WTC11 (cell line): ENCODE data around the gene AP3D1. TPM values are rescaled to one million over a fixed set of nuclear protein-coding genes. Genes with fewer than 3 reads are reported as not detected.

Experiments used
- ATAC-seq: fragments of 200-7000 bp; cut with Tn5 transposase; 2 replicates; pipeline ENCODE4 v1.10.0; 2021; ENCODE audit warnings: mild to moderate bottlenecking, moderate library complexity
- CTCF ChIA-PET: fragments of 300-600 bp; sonication (Branson Sonifier 250); formaldehyde crosslinking; loops from one replicate; lab custom pipeline; 2021; ENCODE audit warnings: antibody characterized with exemption; lab: Charles Lee
- POLR2A ChIA-PET: fragments of 350-600 bp; sonication (Branson Sonifier 250); formaldehyde crosslinking; loops from one replicate; lab custom pipeline; 2021; ENCODE audit warnings: antibody characterized with exemption; lab: Charles Lee
- DNase-seq: peaks from one replicate; pipeline ENCODE4 v3.0.0; 2021; ENCODE audit warnings: low spot score
- H3K27ac Mint-ChIP-seq: 2 replicates; pipeline ENCODE4 v1.8.0; 2021; ENCODE audit warnings: mixed read lengths
- H3K27me3 Mint-ChIP-seq: 2 replicates; pipeline ENCODE4 v1.8.0; 2021; ENCODE audit warnings: low read depth, mild to moderate bottlenecking, moderate library complexity, mixed read lengths
- H3K36me3 Mint-ChIP-seq: 2 replicates; pipeline ENCODE4 v1.8.0; 2021; ENCODE audit warnings: mixed read lengths
- H3K4me1 Mint-ChIP-seq: 2 replicates; pipeline ENCODE4 v1.8.0; 2022; ENCODE audit warnings: mixed read lengths
- H3K4me3 Mint-ChIP-seq: 2 replicates; pipeline ENCODE4 v1.8.0; 2021; ENCODE audit warnings: mild to moderate bottlenecking, moderate library complexity, mixed read lengths
- H3K9me3 Mint-ChIP-seq: 2 replicates; pipeline ENCODE4 v1.8.0; 2021; ENCODE audit warnings: mixed read lengths
- AR ChIP-seq: fragments of 250-450 bp; sonication (Bioruptor Pico); IDR thresholded peaks from 2 replicates; pipeline ENCODE4 v1.9.0; 2021; ENCODE audit warnings: mild to moderate bottlenecking
- ATF3 ChIP-seq: sonication (generic); formaldehyde crosslinking; conservative IDR thresholded peaks from 2 replicates; pipeline ENCODE4 v1.8.1; 2022; ENCODE audit warnings: mild to moderate bottlenecking, missing genetic modification reagents
- CBFB ChIP-seq: sonication (generic); formaldehyde crosslinking; IDR thresholded peaks from 2 replicates; pipeline ENCODE4 v1.8.1; 2022; ENCODE audit warnings: mild to moderate bottlenecking, low read depth, missing genetic modification reagents
- CDX4 ChIP-seq: fragments of 250-450 bp; sonication (Bioruptor Pico); IDR thresholded peaks from 2 replicates; pipeline ENCODE4 v1.9.0; 2021; ENCODE audit warnings: moderate library complexity, mild to moderate bottlenecking, inconsistent platforms, borderline replicate concordance
- CREB1 ChIP-seq: sonication (generic); formaldehyde crosslinking; IDR thresholded peaks from 2 replicates; pipeline ENCODE4 v1.8.0; 2023; ENCODE audit warnings: mild to moderate bottlenecking, missing genetic modification reagents
- ELF4 ChIP-seq: sonication (generic); formaldehyde crosslinking; IDR thresholded peaks from 2 replicates; pipeline ENCODE4 v1.8.1; 2022; ENCODE audit warnings: low read depth, mild to moderate bottlenecking, moderate library complexity, missing genetic modification reagents
- ESRRA ChIP-seq: sonication (generic); formaldehyde crosslinking; IDR thresholded peaks from 2 replicates; pipeline ENCODE4 v1.8.1; 2022; ENCODE audit warnings: mild to moderate bottlenecking, missing genetic modification reagents, borderline replicate concordance
- ETV6 ChIP-seq: sonication (generic); formaldehyde crosslinking; IDR thresholded peaks from 2 replicates; pipeline ENCODE4 v1.8.1; 2022; ENCODE audit warnings: mild to moderate bottlenecking, missing genetic modification reagents
- FOXP1 ChIP-seq: sonication (generic); formaldehyde crosslinking; IDR thresholded peaks from 2 replicates; pipeline ENCODE4 v1.8.0; 2022; ENCODE audit warnings: missing genetic modification reagents, mild to moderate bottlenecking, moderate library complexity, borderline replicate concordance
- GRHL2 ChIP-seq: fragments of 250-450 bp; sonication (Bioruptor Pico); IDR thresholded peaks from 2 replicates; pipeline ENCODE4 v1.8.0; 2022; ENCODE audit warnings: mild to moderate bottlenecking, moderate library complexity; ENCODE audit not compliant: insufficient replicate concordance, severe bottlenecking
- JAZF1 ChIP-seq: fragments of 250-450 bp; sonication (Bioruptor Pico); IDR thresholded peaks from 2 replicates; pipeline ENCODE4 v1.9.0; 2021; ENCODE audit warnings: moderate library complexity, mild to moderate bottlenecking, inconsistent platforms
- KAT7 ChIP-seq: sonication (generic); formaldehyde crosslinking; IDR thresholded peaks from 2 replicates; pipeline ENCODE4 v1.8.1; 2023; ENCODE audit warnings: missing genetic modification reagents, mild to moderate bottlenecking, borderline replicate concordance
- MYBL2 ChIP-seq: sonication (generic); formaldehyde crosslinking; IDR thresholded peaks from 2 replicates; pipeline ENCODE4 v1.8.1; 2023; ENCODE audit warnings: mild to moderate bottlenecking, moderate library complexity, missing genetic modification reagents
- NFE2L1 ChIP-seq: sonication (generic); formaldehyde crosslinking; IDR thresholded peaks from 2 replicates; pipeline ENCODE4 v1.8.1; 2023; ENCODE audit warnings: missing genetic modification reagents
- OVOL2 ChIP-seq: fragments of 250-450 bp; sonication (Bioruptor Pico); IDR thresholded peaks from 2 replicates; pipeline ENCODE4 v1.9.0; 2021; ENCODE audit warnings: mild to moderate bottlenecking, borderline replicate concordance
- RORB ChIP-seq: fragments of 250-450 bp; sonication (Bioruptor Pico); IDR thresholded peaks from 2 replicates; pipeline ENCODE4 v1.9.0; 2021; ENCODE audit warnings: mild to moderate bottlenecking
- SOX15 ChIP-seq: fragments of 250-450 bp; sonication (Bioruptor Pico); IDR thresholded peaks from 2 replicates; pipeline ENCODE4 v1.9.0; 2021; ENCODE audit warnings: mild to moderate bottlenecking
- TEAD4 ChIP-seq: sonication (generic); formaldehyde crosslinking; IDR thresholded peaks from 2 replicates; pipeline ENCODE4 v1.8.0; 2022; ENCODE audit warnings: mild to moderate bottlenecking, missing genetic modification reagents
- ZNF138 ChIP-seq: sonication (generic); formaldehyde crosslinking; conservative IDR thresholded peaks from 2 replicates; pipeline ENCODE4 v1.8.1; 2022; ENCODE audit warnings: mild to moderate bottlenecking, moderate library complexity, missing genetic modification reagents
- ZNF219 ChIP-seq: sonication (generic); formaldehyde crosslinking; IDR thresholded peaks from 2 replicates; pipeline ENCODE4 v1.8.0; 2023; ENCODE audit warnings: missing genetic modification reagents, mild to moderate bottlenecking, borderline replicate concordance
- ZNF263 ChIP-seq: sonication (generic); formaldehyde crosslinking; IDR thresholded peaks from 2 replicates; pipeline ENCODE4 v1.8.1; 2022; ENCODE audit warnings: low read depth, mild to moderate bottlenecking, moderate library complexity, missing genetic modification reagents
- ZNF317 ChIP-seq: sonication (generic); formaldehyde crosslinking; IDR thresholded peaks from 2 replicates; pipeline ENCODE4 v1.8.1; 2023; ENCODE audit warnings: low read depth, mild to moderate bottlenecking, moderate library complexity, missing genetic modification reagents, borderline replicate concordance
- total RNA-seq: library from RNA; stranded (reverse); gene quantifications from 3 replicates; pipeline ENCODE4 v1.2.3, GENCODE V29; 2021
- TF ChIP-seq, protein P1 (sequence below): sonication (generic); formaldehyde crosslinking; IDR thresholded peaks from 2 replicates; pipeline ENCODE4 v1.8.1; 2023; ENCODE audit warnings: mild to moderate bottlenecking, moderate library complexity, missing genetic modification reagents
- TF ChIP-seq, protein P2 (sequence below): sonication (generic); formaldehyde crosslinking; IDR thresholded peaks from 2 replicates; pipeline ENCODE4 v1.8.1; 2022; ENCODE audit warnings: low read depth, missing genetic modification reagents, borderline replicate concordance

AP3D1 gene
- total RNA-seq, 1 experiment from 2014 or later: 190 TPM

DNA sequence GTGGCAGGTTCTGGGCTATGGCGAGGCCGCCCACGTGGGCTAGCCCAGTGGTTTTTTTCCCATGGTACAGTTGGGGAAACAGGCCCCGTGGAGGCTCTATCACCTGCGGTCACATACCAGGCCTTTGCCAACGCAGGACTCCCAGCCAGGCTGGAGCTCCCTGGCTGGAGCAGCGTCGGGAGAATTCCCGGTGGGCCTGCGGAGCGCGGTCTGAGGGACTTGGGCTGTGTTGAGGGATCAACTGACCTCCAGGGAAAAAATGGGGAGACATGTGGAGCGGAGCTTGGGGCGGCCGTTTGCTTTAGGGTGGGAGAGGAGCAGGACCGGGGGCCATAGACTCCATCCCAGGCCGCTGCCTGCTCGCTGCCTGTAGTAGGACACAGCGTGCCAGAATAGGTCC is 28.7 kb upstream of the AP3D1 start:
- Mint-ChIP-seq H3K36me3 (peaks cover 12% of the 10 kb centered on the region), H3K27me3 (no peaks in the 10 kb centered on the region), H3K4me3 (no peak overlapping the region), H3K9me3 (no peaks in the 10 kb centered on the region), H3K27ac (peak overlapping the region; percentile 96), H3K4me1 (no peaks in the 10 kb centered on the region)
- no peak for TF ChIP-seq ETV6 (CRISPR knock-in tag)
- no peak for TF ChIP-seq SOX15 (CRISPR knock-in tag)
- TF ChIP-seq CREB1 (CRISPR knock-in tag): no peak
- no peak for TF ChIP-seq ESRRA (CRISPR knock-in tag)
- TF ChIP-seq RORB (CRISPR knock-in tag): no peak
- TF ChIP-seq FOXP1 (CRISPR knock-in tag): no peak
- TF ChIP-seq, protein P1, sequence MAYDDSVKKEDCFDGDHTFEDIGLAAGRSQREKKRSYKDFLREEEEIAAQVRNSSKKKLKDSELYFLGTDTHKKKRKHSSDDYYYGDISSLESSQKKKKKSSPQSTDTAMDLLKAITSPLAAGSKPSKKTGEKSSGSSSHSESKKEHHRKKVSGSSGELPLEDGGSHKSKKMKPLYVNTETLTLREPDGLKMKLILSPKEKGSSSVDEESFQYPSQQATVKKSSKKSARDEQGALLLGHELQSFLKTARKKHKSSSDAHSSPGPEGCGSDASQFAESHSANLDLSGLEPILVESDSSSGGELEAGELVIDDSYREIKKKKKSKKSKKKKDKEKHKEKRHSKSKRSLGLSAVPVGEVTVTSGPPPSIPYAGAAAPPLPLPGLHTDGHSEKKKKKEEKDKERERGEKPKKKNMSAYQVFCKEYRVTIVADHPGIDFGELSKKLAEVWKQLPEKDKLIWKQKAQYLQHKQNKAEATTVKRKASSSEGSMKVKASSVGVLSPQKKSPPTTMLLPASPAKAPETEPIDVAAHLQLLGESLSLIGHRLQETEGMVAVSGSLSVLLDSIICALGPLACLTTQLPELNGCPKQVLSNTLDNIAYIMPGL (CRISPR knock-in tag): no peak
- TF ChIP-seq ZNF138: no peak
- DNase-seq: no peak
- ChIA-PET CTCF (interaction anchor here (2.6 kb wide), 1 partner anchor 82 kb away, joined by 6 read pairs; no protein-coding TSS in a partner anchor), POLR2A (no interaction called here)
- no peak for ATAC-seq

- DNase-seq: no peak
- Mint-ChIP-seq H3K4me1 (no peaks in the 10 kb centered on the region), H3K4me3 (no peak overlapping the region), H3K9me3 (no peaks in the 10 kb centered on the region), H3K27me3 (no peaks in the 10 kb centered on the region)
- CTCF ChIA-PET: interaction anchor here (1.4 to 1.7 kb wide), 2 partner anchors 23 to 82 kb away, joined by 3 to 6 read pairs; no protein-coding TSS in a partner anchor
- ATAC-seq: no peak
- TF ChIP-seq KAT7: no peak
- no peak for TF ChIP-seq OVOL2 (CRISPR knock-in tag)
- TF ChIP-seq GRHL2 (CRISPR knock-in tag): no peak
- TF ChIP-seq ZNF317 (CRISPR knock-in tag): no peak
- TF ChIP-seq CREB1 (CRISPR knock-in tag): no peak
- TF ChIP-seq, protein P2, sequence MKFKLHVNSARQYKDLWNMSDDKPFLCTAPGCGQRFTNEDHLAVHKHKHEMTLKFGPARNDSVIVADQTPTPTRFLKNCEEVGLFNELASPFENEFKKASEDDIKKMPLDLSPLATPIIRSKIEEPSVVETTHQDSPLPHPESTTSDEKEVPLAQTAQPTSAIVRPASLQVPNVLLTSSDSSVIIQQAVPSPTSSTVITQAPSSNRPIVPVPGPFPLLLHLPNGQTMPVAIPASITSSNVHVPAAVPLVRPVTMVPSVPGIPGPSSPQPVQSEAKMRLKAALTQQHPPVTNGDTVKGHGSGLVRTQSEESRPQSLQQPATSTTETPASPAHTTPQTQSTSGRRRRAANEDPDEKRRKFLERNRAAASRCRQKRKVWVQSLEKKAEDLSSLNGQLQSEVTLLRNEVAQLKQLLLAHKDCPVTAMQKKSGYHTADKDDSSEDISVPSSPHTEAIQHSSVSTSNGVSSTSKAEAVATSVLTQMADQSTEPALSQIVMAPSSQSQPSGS (CRISPR knock-in tag): no peak
- TF ChIP-seq TEAD4 (CRISPR knock-in tag): no peak
- no peak for TF ChIP-seq MYBL2
- no peak for TF ChIP-seq AR
- TF ChIP-seq, all 79 proteins: peak for 0
- H3K36me3 Mint-ChIP-seq: peaks cover 9% of the 10 kb centered on the region
- peak overlapping the region; percentile 96 for H3K27ac Mint-ChIP-seq
- POLR2A ChIA-PET: interaction anchor here (0.8 kb wide), 1 partner anchor 123 kb away, joined by 8 read pairs; no protein-coding TSS in a partner anchor
These were observed 27.7 kb upstream of the AP3D1 start for GRCh38 chr19:2179095-2179494.

DNA sequence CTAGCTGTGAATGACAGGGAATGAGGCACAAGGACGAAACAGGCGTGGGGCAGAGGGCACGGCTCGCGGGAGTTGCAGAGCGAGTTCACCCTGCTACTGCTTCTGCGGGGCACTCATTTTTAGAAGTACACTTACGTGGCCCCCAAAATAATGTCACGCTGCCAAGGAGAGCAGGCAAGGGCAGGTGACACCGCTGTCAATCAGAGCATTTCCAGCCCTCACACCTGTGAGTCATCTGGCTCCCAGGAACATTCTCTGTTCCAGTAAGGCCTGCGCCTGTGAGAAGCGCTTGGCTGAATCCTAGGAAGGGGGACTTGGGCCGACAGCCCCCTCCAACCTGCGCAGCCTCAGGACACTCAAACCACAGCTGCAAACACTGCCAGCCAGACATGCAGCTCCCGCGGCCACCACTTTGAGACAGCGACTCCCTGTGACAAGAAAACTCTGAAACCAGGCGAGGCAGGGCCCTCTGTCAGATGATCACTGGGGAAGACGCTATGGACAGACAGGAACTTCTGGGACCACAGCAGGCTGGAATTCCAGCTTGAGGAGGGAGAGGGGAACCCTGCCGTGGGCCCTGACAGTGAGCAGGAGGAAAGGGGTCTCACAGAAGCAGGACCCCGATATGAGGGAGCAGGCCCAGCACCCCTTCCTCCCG is 25.1 kb upstream of the AP3D1 start:
- no peaks in the 10 kb centered on the region for H3K9me3 Mint-ChIP-seq
- peaks cover 9% of the 10 kb centered on the region for H3K36me3 Mint-ChIP-seq
- ATAC-seq (no peak), DNase-seq (no peak)
- peaks cover 4% of the 10 kb centered on the region for H3K4me1 Mint-ChIP-seq
- H3K27ac Mint-ChIP-seq: peak overlapping the region; percentile 83
- H3K27me3 Mint-ChIP-seq: no peaks in the 10 kb centered on the region
- POLR2A ChIA-PET: no interaction called here
- CTCF ChIA-PET: interaction anchor here (1.4 to 1.7 kb wide), 2 partner anchors 23 to 59 kb away, joined by 3 to 15 read pairs; partner anchors contain the start of gene PLEKHJ1
- TF ChIP-seq FOXP1 (CRISPR knock-in tag) (no peak), NFE2L1 (no peak), ZNF263 (CRISPR knock-in tag) (no peak), JAZF1 (CRISPR knock-in tag) (no peak), ZNF219 (CRISPR knock-in tag) (no peak), CDX4 (CRISPR knock-in tag) (no peak), CBFB (no peak), ATF3 (CRISPR knock-in tag) (no peak), ELF4 (no peak), ESRRA (CRISPR knock-in tag) (no peak)
- H3K4me3 Mint-ChIP-seq: no peak overlapping the region
